Body of pancreas (tissue), 4 donors: ENCODE results near the gene PGM1. TPM values are rescaled to one million over a fixed set of nuclear protein-coding genes. Genes with fewer than 3 reads are reported as not detected.

Experiments used
- ATAC-seq: fragments of 150-250 bp; one replicate; pipeline ENCODE4 v1.9.1; 2016
- DNase-seq, 4 donors: peaks; one replicate each; pipeline ENCODE4 v3.0.0-alpha.2; 2019
- H3K27ac ChIP-seq, 4 donors: fragments of 200-600 bp; sonication (generic); 1 replicate in 3 of 4; 2 replicates in 1 of 4; pipeline versions ENCODE4 v1.5.1 to v1.6.1; 2016 to 2019; ENCODE audit warnings: mild to moderate bottlenecking in 1 of 4, mixed read lengths in 1 of 4, moderate library complexity in 1 of 4
- H3K27me3 ChIP-seq, 2 donors: fragments of 200-600 bp; sonication (generic); one replicate each; pipeline ENCODE4 v1.6.0; 2016; ENCODE audit warnings: mild to moderate bottlenecking in 1 of 2
- H3K36me3 ChIP-seq, 2 donors: fragments of 200-600 bp; sonication (generic); replicated peaks in 1 of 2; 2 replicates each; pipeline ENCODE4 v1.5.1; 2016; ENCODE audit warnings: low read depth in 2 of 2; ENCODE audit not compliant: insufficient read depth in 1 of 2
- H3K4me1 ChIP-seq: fragments of 200-600 bp; sonication (generic); one replicate; pipeline ENCODE4 v1.6.0; 2016
- H3K4me3 ChIP-seq, 2 donors: fragments of 200-600 bp; sonication (generic); 1 replicate in 1 of 2; 2 replicates in 1 of 2; pipeline ENCODE4 v1.5.1; 2016 to 2019
- H3K9me3 ChIP-seq, 3 donors: fragments of 200-600 bp; sonication (generic); 1 replicate in 2 of 3; 2 replicates in 1 of 3; pipeline ENCODE4 v1.5.1; 2016
- CTCF ChIP-seq, 7 experiments: fragments of 450-650 bp in 4 of 7; fragments of 200-600 bp in 3 of 7; sonication (generic) in 3 of 7; IDR thresholded peaks; one replicate each; pipeline ENCODE4 v1.5.1; 2016 to 2019; ENCODE audit warnings: antibody characterized with exemption in 7 of 7
- POLR2A ChIP-seq, 3 donors: fragments of 450-650 bp; IDR thresholded peaks; one replicate each; pipeline ENCODE4 v1.6.1; 2016; ENCODE audit warnings: antibody characterized with exemption in 3 of 3, mild to moderate bottlenecking in 2 of 3
- WGBS, 2 donors: methylation state at CpG; one replicate each; pipeline ENCODE4 v1.1.5; 2017; 5-methylcytosine and 5-hydroxymethylcytosine counted together
- intact Hi-C: fragments of 100-400 bp; cut with DNase I; formaldehyde crosslinking; loops from one replicate; pipeline ENCODE4 v1.15.1; 2023
- total RNA-seq, 2 donors: library from RNA; depleted of rRNA; stranded (reverse); fragments of >200 nt; gene quantifications; one replicate each; pipeline ENCODE4 v1.1.0, GENCODE V29; 2016

The PGM1 gene
- total RNA-seq, 2 donors from 2014 or later, result 68.5 to 123 TPM

DNA sequence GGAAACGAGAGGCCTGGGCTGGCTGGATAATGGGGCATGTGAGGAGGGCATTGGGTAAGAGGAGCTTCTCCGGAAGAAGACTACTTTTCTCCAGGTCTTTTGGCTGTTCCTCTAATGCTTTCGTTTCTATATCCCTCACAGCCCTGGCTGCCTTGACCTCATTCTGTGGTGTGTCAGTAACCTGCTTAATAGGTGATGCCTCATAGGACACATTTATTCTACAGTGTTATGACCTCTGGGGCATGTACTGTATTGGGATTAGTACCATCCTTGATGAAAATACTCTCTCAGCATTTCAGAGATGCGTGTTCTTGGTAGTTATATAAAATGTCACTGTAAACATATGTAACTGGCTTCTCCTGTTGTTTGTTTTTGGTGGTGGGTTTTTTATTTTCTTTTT, 40.1 kb downstream of the PGM1 start:
- WGBS, 2 donors, result 92 to 95% methylated on average over 4 of the region's 4 CpGs
- H3K4me1 ChIP-seq, result peaks cover 29% of the 10 kb centered on the region
- intact Hi-C loops, result no loop called here
- no peak for TF ChIP-seq CTCF (IDR thresholded peaks at IDR 0.05)
- no peak for TF ChIP-seq POLR2A (IDR thresholded peaks at IDR 0.05)
- H3K4me3 ChIP-seq, result no peak overlapping the region
- DNase-seq, result no peak
- no peak overlapping the region for H3K27ac ChIP-seq
- peaks cover 9 to 19% of the 10 kb centered on the region in 2 donors for H3K36me3 ChIP-seq
- no peaks in the 10 kb centered on the region for H3K9me3 ChIP-seq
- H3K27me3 ChIP-seq, result no peaks in the 10 kb centered on the region
- no peak for ATAC-seq

DNA sequence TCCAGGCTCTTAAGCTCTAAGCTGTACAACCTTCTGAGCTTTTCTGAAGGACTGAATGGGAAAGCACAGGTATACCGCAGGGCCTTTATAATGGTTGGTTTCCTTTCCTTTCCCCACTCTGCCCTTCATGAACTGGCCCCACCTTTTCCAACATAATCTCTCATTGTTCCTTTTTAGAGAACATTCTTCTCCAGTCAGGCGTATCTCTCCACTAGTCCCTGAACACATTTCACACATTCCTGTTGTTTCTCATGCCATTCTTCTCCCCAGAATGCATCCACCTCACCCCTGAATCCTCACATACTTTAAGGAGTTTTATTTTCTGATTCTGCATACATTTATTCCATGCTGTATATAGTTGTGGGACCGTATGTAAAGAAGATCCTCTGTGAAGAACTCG, 41.3 kb downstream of the PGM1 start:
- DNase-seq, result no peak
- H3K27ac ChIP-seq, result no peak overlapping the region
- no peak for ATAC-seq

GRCh38 chr1:63635681-63636080, 42.5 kb downstream of the PGM1 start:
- no peak for DNase-seq
- no peak for ATAC-seq
- no peak for TF ChIP-seq CTCF (IDR thresholded peaks at IDR 0.05)
- TF ChIP-seq POLR2A (IDR thresholded peaks at IDR 0.05), result no peak
- Histone ChIP-seq H3K4me1 (peaks cover 30% of the 10 kb centered on the region), H3K4me3 (no peak overlapping the region), H3K27me3 (no peaks in the 10 kb centered on the region), H3K27ac (no peak overlapping the region), H3K9me3 (no peaks in the 10 kb centered on the region), H3K36me3 (peaks cover 9 to 19% of the 10 kb centered on the region in 2 donors)
- 74 to 86% methylated on average over 1 of the region's 1 CpG for WGBS, 2 donors
- intact Hi-C loops, result no loop called here

More for the DNA sequence above, 41.3 kb downstream of the PGM1 start:
- Histone ChIP-seq H3K27me3 (no peaks in the 10 kb centered on the region), H3K4me1 (peaks cover 27% of the 10 kb centered on the region), H3K9me3 (no peaks in the 10 kb centered on the region), H3K36me3 (peaks cover 9 to 19% of the 10 kb centered on the region in 2 donors), H3K4me3 (no peak overlapping the region)
- no peak for TF ChIP-seq CTCF (IDR thresholded peaks at IDR 0.05)
- TF ChIP-seq POLR2A (IDR thresholded peaks at IDR 0.05), result no peak
- intact Hi-C loops, result no loop called here
- WGBS, 2 donors, result 93 to 96% methylated on average over 4 of the region's 4 CpGs

DNA sequence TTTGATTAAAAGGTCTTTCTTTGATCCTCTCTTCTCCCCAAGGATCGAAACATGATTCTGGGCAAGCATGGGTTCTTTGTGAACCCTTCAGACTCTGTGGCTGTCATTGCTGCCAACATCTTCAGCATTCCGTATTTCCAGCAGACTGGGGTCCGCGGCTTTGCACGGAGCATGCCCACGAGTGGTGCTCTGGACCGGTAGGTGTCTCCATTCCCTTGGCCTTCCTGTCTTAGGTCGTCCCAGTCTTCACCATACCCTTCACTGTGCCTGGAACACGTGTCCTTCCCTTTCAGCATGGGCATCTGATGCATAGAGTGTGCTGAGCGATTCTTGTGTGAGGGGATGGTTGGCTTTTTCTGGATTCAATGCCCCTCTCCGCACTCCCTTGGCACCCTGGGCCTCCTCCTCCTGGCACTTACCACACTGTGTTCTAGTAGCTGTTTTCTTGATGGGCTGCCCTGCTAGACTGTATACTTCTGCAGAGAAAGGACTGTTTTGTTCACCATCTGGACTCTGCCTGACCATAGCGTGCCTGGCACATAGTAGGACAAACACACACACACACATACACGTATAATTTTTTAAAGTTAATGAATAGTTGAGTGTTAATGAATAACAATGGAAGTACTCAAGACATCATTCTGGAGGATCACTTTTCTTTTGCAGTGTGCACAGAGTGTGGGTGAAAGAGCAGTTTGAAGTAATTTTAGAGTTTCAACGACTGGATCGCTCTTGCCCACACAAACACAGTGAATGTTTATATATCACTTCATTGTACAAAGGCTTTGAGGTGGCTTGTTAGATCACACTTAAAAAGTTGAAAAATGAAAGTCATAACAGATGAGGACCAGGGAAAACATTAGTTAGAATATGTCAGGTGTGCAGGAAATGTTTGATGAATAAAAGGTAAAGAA, 43.2 kb downstream of the PGM1 start:
- Histone ChIP-seq H3K4me3 (no peak overlapping the region), H3K9me3 (no peaks in the 10 kb centered on the region), H3K36me3 (peaks cover 7 to 18% of the 10 kb centered on the region in 2 donors), H3K27ac (no peak overlapping the region), H3K4me1 (peaks cover 36% of the 10 kb centered on the region), H3K27me3 (no peaks in the 10 kb centered on the region)
- DNase-seq, result no peak
- intact Hi-C loops, result no loop called here
- no peak for ATAC-seq
- TF ChIP-seq CTCF (IDR thresholded peaks at IDR 0.05), result no peak
- TF ChIP-seq POLR2A (IDR thresholded peaks at IDR 0.05), result no peak
- WGBS, 2 donors, result 87 to 90% methylated on average over 15 of the region's 15 CpGs
